ENCODE results near the gene OR5AN1.

DNA sequence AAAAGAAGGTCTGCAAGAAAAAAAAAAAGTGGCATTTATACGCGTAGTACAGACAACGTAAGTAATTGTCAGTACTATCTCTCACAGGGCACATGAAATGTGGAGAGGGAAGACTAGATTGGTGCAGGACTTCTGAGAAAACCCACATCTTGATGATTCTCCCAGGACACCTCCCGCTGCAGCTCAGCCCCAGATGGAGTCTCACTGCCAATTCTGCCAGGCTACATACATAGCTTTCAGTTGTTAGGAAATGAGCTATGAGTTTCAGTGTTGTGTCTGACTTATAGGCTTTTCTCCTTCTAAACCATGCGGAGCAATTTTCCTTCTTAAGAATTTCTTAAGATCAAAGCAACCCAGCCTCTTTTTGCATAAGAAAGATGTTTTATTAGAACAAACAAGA lies 57.9 kb downstream of the OR5AN1 start:
- no peak for TF ChIP-seq EZH2phosphoT487 (IDR thresholded peaks at IDR 0.05; ENCODE audit: low read depth)
- TF ChIP-seq CTCF (IDR thresholded peaks at IDR 0.05; ENCODE audit: low read depth, low read length) = no peak

Measured in OCI-LY3 (cell line).